HG02623 (cell line): ENCODE measurements around the gene COL4A1.

Experiments used
- ATAC-seq: cut with Tn5 transposase; IDR thresholded peaks from one replicate; pipeline ENCODE4 v1.9.1; 2021; ENCODE audit warnings: moderate library complexity; ENCODE audit not compliant: unreplicated experiment

The COL4A1 gene

DNA sequence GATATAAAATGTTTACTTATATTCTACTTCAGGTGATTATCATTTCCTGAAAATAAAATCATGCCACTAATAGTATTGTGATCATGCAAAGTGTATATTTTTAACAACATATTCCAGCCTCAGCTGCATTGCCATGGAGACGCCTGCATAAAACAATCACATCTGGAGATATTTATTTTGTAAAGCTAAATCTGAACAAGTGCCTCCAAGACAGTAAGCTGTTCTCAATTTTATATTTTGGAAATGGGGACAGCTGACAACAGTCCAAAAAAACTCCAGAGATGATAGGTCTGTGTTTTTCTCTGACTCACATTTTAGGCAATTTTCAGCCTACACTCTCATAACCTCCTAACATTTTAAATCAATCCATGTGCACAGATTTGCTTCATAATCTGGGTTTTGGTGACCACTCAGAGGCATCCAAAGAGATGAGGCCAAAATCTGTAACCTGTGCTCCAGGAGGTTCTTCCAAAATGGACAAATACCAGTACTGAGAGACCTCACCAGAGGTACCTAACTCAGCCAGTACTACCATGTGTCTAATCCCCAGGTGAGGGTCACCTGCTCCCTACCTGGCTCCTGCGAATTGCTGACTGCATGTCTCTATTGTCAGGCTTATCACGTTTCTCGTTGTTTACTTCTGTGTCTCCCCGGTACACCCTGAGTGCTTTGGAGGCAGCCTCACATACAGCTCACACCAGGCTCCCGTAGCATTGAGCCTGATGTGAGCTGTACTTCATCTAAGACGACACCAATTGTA lies 62.7 kb downstream of the COL4A1 start:
- no peak for ATAC-seq

GRCh38 chr13:110242615-110243014 lies 64.3 kb downstream of the COL4A1 start:
- ATAC-seq, result no peak

GRCh38 chr13:110240943-110241342 lies 66.0 kb downstream of the COL4A1 start:
- ATAC-seq, result no peak

DNA sequence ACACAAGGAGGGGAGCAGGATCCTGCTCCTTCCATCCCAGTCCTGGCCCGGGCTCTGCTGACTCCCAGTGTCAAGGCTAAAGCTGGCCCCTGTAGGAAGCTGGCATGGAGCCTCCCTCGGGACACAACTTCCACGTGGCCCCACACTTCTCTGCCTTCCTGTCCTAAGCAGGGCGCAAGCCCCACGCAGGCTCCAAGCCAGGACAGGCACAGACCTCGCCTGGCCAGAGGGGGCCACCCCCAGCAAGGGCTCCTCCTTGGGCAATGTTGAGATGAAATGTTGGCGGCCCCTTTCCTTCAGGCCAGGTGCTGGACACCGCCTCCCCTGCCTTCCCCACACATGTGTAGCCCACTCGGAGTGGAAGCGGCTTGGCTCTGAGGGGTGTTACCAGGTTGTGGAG lies 66.6 kb downstream of the COL4A1 start:
- ATAC-seq, result no peak

- ATAC-seq, result no peak
Measured at GRCh38 chr13:110239280-110240125, 67.5 kb downstream of the COL4A1 start.

- no peak for ATAC-seq
Measured at GRCh38 chr13:110238818-110239195, 68.2 kb downstream of the COL4A1 start.

- no peak for ATAC-seq
Measured at GRCh38 chr13:110237875-110238817, 68.8 kb downstream of the COL4A1 start.

DNA sequence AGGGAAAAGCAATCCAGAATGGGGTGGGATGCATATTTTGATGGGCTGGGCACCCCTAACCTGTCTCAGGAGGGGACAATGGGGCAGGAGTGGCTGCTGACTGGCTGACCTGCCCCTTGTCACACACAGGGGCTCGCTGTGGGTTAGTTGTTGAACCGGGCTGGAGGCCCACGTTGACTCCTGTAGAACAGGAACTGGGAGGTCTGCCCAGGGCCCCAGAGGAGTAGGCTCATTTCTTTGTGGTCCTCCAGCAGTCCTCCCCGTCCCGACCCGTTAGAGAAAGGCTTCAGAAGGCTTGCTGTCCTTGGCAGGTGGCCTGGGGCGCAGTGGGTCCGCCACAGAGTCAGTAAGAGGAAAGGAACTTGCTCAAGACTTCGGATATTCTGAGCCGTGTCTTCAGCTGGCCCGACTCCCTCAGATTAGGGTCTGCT lies 70.1 kb downstream of the COL4A1 start:
- no peak for ATAC-seq

DNA sequence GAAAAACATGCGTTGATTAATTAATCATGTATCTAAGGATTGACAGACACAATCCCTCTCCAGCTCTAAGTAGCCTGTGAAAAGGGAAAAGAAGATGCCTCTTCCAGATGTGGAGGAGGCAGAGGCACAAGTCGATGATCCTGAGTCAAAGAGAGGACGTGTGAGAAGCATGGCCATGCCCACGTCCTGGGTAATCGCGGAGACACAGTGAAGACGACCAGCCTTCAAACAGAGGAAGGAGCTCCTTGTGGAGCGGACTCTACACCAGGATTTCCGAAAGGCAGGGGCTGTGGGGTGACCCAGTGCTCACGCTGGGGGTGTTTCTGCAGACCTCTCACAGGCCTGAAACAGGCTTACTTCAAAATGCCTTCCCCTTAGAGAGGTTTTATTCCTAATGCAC lies 70.5 kb downstream of the COL4A1 start:
- no peak for ATAC-seq

- no peak for ATAC-seq
Measured at GRCh38 chr13:110234532-110234931, 72.4 kb downstream of the COL4A1 start.

- no peak for ATAC-seq
Measured at GRCh38 chr13:110233951-110234280, 73.0 kb downstream of the COL4A1 start.

DNA sequence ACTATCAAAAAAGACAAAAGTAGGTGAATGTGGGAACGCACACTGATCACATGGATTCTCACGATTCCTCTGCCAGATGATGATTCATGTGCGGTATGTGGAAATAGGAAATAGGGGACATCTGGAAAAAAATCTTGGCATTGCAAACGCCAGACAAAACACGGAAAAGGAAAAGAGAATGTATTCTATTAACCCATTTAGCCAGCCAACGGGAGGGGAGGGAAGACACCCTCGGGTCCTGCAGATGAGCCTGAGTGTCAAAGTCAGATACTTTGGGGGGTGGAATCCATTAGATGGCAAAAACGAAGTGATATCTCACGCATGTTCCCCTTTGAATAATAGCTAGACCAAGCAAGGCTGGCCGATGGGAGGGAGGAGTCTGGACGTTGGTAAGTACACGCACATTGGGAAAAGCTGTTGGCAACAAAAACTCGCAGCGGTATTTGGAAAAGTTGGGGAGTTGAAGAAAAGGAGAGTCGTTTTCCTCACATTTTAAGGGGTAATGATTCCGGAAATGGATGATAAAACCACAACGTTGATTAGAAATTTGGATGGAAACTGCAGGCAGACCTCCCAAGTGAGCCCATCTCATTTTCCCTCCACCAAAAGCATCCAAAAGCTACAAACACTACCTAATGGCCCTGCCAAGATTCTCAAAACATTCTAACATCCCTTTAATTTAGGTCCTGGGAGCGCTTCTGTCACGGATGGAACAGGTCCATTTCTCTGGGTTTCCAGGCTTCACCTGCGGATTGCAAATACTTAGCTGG lies 73.6 kb downstream of the COL4A1 start:
- no peak for ATAC-seq

- ATAC-seq, result no peak
Measured at GRCh38 chr13:110232756-110233155, 74.2 kb downstream of the COL4A1 start.

GRCh38 chr13:110232142-110232541 lies 74.8 kb downstream of the COL4A1 start:
- no peak for ATAC-seq

DNA sequence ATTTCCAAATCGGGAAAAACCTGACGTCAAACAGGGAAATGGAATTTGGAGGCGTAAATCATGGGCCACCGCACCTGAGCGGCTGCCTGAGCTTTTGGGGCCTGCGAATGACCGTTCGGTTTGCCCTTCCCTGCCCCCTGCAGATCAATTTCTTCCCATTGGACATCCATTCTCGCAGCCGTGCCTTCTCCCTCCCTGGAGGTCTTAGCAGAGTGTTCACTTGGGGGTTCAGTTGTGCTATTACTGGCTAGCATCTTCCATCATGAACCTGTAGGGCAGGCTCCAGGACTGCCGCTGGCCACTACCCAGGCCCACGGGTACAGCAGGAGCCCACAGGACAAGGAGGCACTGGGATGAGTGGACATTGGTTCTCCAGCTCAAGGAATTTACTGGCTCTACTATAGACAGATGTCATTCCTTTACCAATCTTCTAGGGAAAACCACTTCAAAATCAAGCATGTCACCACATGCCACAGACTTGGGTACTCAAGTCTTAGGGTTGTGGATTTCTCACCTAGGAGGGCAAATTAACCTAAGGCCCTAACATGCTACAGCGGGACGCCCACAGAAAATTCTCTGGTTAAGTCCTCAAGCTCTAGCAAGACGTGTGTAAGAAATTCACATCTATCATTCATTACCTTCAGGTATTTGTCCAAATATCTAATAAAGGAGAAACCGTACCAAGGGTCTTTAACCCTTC lies 75.5 kb downstream of the COL4A1 start:
- no peak for ATAC-seq

GRCh38 chr13:110230661-110231347 lies 76.2 kb downstream of the COL4A1 start:
- ATAC-seq, result no peak

DNA sequence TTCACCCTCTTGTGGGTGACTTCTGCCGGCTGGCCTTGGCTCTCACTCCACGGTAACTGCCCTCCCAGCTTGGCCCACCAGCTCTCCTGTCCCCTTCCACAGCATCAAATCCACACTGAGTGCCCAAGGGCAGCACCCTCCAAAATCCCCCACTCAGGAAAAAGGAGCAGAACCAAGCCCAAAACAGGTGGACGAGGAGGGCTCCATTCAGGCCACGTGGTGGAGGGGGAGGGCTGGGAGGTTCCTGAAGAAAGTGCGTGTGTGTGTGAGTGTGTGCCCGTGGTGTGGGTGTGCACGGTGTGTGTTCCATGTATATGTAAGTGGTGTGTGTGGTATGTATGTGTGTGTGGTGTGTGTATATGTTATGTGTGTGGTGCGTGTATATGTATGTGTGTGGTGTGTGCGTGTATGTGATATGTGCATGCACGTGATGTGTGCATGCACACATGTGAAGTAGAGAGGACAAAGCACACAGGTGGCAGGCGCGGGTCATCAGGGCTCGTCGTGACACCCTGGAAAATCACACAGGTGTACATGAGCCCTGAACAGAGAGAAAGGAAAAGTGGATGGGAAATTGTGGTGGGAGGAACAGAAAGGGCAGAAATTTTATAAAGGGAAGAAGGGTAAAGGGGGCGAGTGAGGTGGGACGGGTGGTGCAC lies 76.9 kb downstream of the COL4A1 start:
- no peak for ATAC-seq

GRCh38 chr13:110228936-110229904 lies 77.7 kb downstream of the COL4A1 start:
- ATAC-seq, result no peak
